NT2/D1 (cell line): ENCODE data around the gene EIF3A.

ENCODE experiments used
- DNase-seq: peaks from one replicate; pipeline ENCODE4 v3.0.0-alpha.2; 2011; ENCODE audit warnings: low read depth, low spot score
- H3K27me3 ChIP-seq: 2 replicates; pipeline ENCODE4 v1.6.0; 2011; ENCODE audit warnings: mild to moderate bottlenecking; ENCODE audit not compliant: insufficient read length, insufficient read depth
- H3K36me3 ChIP-seq: 2 replicates; pipeline ENCODE4 v1.6.1; 2011; ENCODE audit warnings: mild to moderate bottlenecking, low read length, mixed read lengths; ENCODE audit not compliant: insufficient read depth, insufficient read length
- H3K4me1 ChIP-seq: 2 replicates; pipeline ENCODE4 v1.5.1; 2011; ENCODE audit not compliant: insufficient read depth, insufficient read length
- H3K4me3 ChIP-seq: 2 replicates; pipeline ENCODE4 v1.5.1; 2011; ENCODE audit warnings: low read depth; ENCODE audit not compliant: insufficient read length
- H3K9ac ChIP-seq: 2 replicates; pipeline ENCODE4 v1.6.0; 2011; ENCODE audit warnings: low read depth; ENCODE audit not compliant: insufficient read length
- H3K9me3 ChIP-seq: 2 replicates; pipeline ENCODE4 v1.5.1; 2011; ENCODE audit warnings: mild to moderate bottlenecking, low read length; ENCODE audit not compliant: insufficient read depth
- SUZ12 ChIP-seq: IDR thresholded peaks from 2 replicates; pipeline ENCODE4 v1.6.1; 2011; ENCODE audit not compliant: insufficient read length, insufficient read depth; ENCODE audit errors: extremely low read depth
- YY1 ChIP-seq: IDR thresholded peaks from 2 replicates; pipeline ENCODE4 v1.6.1; 2011; ENCODE audit not compliant: insufficient read length, insufficient read depth
- ZNF274 ChIP-seq: IDR thresholded peaks from 2 replicates; pipeline ENCODE4 v1.6.1; 2011; ENCODE audit warnings: mild to moderate bottlenecking, low read depth, low read length

Gene EIF3A

GRCh38 chr10:119078422-119079179 lies 2.0 kb downstream of the EIF3A start:
- H3K9ac ChIP-seq, result peak overlapping the region; percentile 97
- no peak for DNase-seq
- H3K9me3 ChIP-seq, result no peaks in the 10 kb centered on the region
- no peaks in the 10 kb centered on the region for H3K27me3 ChIP-seq
- H3K4me3 ChIP-seq, result peak overlapping the region; percentile 93
- H3K4me1 ChIP-seq, result no peaks in the 10 kb centered on the region
- TF ChIP-seq ZNF274 (no peak), YY1 (no peak), SUZ12 (no peak)
- H3K36me3 ChIP-seq, result peaks cover 22% of the 10 kb centered on the region

GRCh38 chr10:119073584-119073983 lies 7.0 kb downstream of the EIF3A start:
- H3K27me3 ChIP-seq, result no peaks in the 10 kb centered on the region
- H3K9me3 ChIP-seq, result no peaks in the 10 kb centered on the region
- peaks cover 58% of the 10 kb centered on the region for H3K36me3 ChIP-seq
- H3K4me1 ChIP-seq, result no peaks in the 10 kb centered on the region
- DNase-seq, result no peak
- H3K4me3 ChIP-seq, result no peak overlapping the region
- TF ChIP-seq ZNF274, result no peak
- TF ChIP-seq YY1, result no peak
- no peak for TF ChIP-seq SUZ12
- H3K9ac ChIP-seq, result no peak overlapping the region

- TF ChIP-seq SUZ12 (no peak), ZNF274 (no peak), YY1 (no peak)
- DNase-seq, result no peak
- no peaks in the 10 kb centered on the region for H3K9me3 ChIP-seq
Observed at GRCh38 chr10:119070395-119071165, 10.0 kb downstream of the EIF3A start.

GRCh38 chr10:119061926-119062325 lies 18.7 kb downstream of the EIF3A start:
- H3K9ac ChIP-seq, result no peak overlapping the region
- H3K27me3 ChIP-seq, result no peaks in the 10 kb centered on the region
- H3K9me3 ChIP-seq, result no peaks in the 10 kb centered on the region
- DNase-seq, result no peak
- no peaks in the 10 kb centered on the region for H3K4me1 ChIP-seq
- no peak overlapping the region for H3K4me3 ChIP-seq
- TF ChIP-seq ZNF274 (no peak), YY1 (no peak), SUZ12 (no peak)
- H3K36me3 ChIP-seq, result peaks cover 87% of the 10 kb centered on the region

More at GRCh38 chr10:119070395-119071165, 10.0 kb downstream of the EIF3A start:
- no peaks in the 10 kb centered on the region for H3K27me3 ChIP-seq
- no peak overlapping the region for H3K9ac ChIP-seq
- no peaks in the 10 kb centered on the region for H3K4me1 ChIP-seq
- H3K36me3 ChIP-seq, result peaks cover 75% of the 10 kb centered on the region
- H3K4me3 ChIP-seq, result no peak overlapping the region

- H3K4me3 ChIP-seq, result no peak overlapping the region
- no peaks in the 10 kb centered on the region for H3K4me1 ChIP-seq
- no peaks in the 10 kb centered on the region for H3K27me3 ChIP-seq
- no peak overlapping the region for H3K9ac ChIP-seq
- TF ChIP-seq YY1, result no peak
- no peak for DNase-seq
- peaks cover 87% of the 10 kb centered on the region for H3K36me3 ChIP-seq
- H3K9me3 ChIP-seq, result no peaks in the 10 kb centered on the region
Observed at GRCh38 chr10:119061352-119061751, 19.3 kb downstream of the EIF3A start.

GRCh38 chr10:119060107-119060506 lies 20.5 kb downstream of the EIF3A start:
- no peaks in the 10 kb centered on the region for H3K4me1 ChIP-seq
- H3K9ac ChIP-seq, result no peak overlapping the region
- H3K9me3 ChIP-seq, result no peaks in the 10 kb centered on the region
- no peak for TF ChIP-seq SUZ12
- TF ChIP-seq ZNF274, result no peak
- TF ChIP-seq YY1, result no peak
- no peak overlapping the region for H3K4me3 ChIP-seq
- no peaks in the 10 kb centered on the region for H3K27me3 ChIP-seq
- H3K36me3 ChIP-seq, result peaks cover 94% of the 10 kb centered on the region
- no peak for DNase-seq

- DNase-seq, result no peak
- TF ChIP-seq SUZ12 (no peak), ZNF274 (no peak), YY1 (no peak)
- peaks cover 93% of the 10 kb centered on the region for H3K36me3 ChIP-seq
- no peaks in the 10 kb centered on the region for H3K9me3 ChIP-seq
- no peak overlapping the region for H3K9ac ChIP-seq
- H3K4me3 ChIP-seq, result no peak overlapping the region
- H3K27me3 ChIP-seq, result no peaks in the 10 kb centered on the region
- no peaks in the 10 kb centered on the region for H3K4me1 ChIP-seq
Observed at GRCh38 chr10:119059557-119059956, 21.1 kb downstream of the EIF3A start.
